GM21825 (cell line): Measurements from ENCODE around the gene ZNF26.
A peak's percentile ranks its signal among the peaks of the same experiment; 100 is the strongest.
"Not testable (repeated sequence)": the region's sequence is repeated elsewhere in the genome, so short reads cannot be mapped to it uniquely, and the experiment has no call there.

Source experiments
- ATAC-seq: cut with Tn5 transposase; IDR thresholded peaks from one replicate; pipeline ENCODE4 v1.9.1; 2021; ENCODE audit warnings: mild to moderate bottlenecking, moderate library complexity; ENCODE audit not compliant: unreplicated experiment

The ZNF26 gene

DNA sequence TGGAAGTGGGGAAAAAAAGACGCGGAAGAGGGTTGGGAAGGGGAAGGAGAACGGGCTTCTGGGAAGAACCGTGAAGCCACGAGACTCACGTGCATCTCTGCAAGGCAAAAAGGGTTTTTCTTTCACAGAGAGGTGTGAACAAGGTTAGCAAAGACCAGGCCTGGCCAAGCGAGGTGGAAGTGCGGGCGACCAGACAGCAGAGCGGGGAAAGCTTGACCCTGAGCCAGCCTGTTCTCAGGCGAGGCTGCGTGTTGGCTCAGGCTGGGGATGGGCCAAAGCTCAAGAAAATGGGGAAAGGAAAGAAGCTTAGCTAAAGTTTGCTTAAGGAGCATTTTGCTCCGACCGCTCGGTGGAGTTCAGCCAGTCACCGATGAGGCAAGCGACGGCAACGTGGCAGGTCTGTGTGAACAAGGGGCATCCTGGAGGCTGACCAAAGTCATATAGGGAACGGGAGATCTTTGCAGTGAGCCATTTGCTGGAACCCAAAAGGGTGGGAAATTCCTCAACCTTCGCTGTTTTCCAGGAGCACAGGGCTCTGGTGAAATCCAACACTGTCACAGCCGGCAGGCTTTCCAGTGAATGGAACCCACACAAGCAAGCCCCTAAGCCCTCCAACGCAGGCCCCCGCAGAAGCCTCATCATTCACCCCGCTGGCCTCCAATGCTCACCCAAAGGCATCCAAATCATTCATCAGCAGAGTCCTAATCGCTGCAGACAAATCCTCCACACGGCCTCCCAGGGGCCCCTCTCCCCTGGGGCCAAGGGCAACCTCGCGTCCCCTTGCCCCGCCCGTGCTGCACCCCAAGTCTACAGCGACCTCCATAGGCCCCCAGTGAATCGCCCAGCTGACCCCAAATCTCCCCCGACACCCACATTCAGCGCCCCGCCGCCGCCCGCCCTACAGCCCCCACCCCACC, 30.8 kb upstream of the ZNF26 start:
- peak; percentile 21 for ATAC-seq

DNA sequence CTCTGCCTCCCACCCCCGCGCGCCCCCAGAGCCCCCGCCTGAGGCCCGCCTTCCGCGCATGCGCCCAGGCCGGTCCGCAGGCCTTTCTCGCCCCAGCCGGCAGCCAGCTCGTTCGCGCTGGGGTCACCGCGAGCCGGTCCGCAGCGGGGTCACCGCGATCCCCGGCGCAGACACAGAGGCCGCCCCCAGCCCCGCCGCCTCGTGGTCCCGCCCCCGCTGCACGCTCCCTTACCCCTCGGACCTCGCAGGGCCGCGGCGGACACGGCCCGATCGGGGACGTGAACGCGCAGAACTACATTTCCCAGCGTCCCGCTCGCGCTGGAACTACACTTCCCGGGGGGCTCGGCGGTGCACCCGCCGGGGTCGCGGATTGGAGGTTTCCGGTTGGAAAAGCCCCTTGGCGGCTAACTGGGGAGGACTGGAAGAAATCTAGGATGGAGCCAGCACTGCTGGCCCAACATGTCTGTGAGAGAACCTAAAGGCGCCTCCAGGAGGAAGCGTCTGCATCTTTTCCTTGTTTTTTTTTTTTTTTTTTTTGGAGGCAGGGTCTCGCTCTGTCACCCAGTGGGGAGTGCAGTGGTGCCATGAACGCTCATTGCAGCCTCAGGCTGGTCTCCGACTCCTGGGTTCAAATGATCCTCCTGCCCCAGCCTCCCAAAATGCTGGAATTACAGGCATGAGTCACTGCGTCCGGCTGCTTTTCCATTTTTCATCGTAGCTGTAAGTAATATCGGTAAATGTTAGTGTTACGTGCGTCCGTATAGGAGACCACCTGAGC, 30.0 kb upstream of the ZNF26 start, which contains the start of gene ZNF605:
Gene ZNF605 (minus strand): TSS at position 296 of the 778 bp plus-strand sequence. CDS start 10,671 bp downstream, outside the sequence.
- ATAC-seq = peak; percentile 91

GRCh38 chr12:132961790-132962189, 24.4 kb upstream of the ZNF26 start:
- ATAC-seq = not testable (repeated sequence)

DNA sequence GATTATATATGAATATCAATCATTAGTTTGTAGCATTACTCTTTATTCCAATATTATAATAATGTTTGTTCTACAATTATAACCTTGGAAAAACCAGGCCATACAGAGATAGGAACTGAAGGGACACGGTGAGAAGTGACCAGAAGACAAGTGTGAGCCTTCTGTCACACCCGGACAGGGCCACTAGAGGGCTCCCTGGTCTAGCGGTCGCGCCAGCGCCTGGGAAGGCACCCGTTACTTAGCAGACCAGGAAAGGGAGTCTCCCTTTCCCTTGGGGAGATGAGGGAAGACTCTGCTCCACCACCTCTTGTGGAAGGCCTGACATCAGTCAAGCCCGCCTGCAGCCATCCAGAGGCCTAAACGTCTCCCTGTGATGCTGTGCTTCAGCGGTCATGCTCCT, 22.2 kb upstream of the ZNF26 start:
- ATAC-seq = not testable (repeated sequence)

DNA sequence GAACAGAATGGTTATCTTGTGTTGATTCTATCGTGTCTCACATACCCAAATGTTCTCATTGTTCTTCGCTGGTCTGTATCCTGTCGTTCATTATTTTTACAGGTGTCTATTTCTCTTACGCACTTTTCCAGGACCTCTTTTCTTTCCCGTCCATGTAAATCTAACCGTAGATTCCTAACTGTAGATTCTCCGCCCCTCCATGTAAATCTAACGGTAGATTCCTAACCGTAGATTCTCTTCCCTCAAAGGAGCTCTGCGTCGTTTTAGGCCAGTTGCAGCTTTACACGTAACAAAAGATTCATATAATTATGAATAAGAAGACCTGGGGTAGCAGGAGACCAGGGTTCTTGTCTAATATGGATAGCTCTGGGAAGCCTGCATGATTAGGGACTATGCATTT, 20.4 kb upstream of the ZNF26 start:
- ATAC-seq = no peak

- no peak for ATAC-seq
Observed at GRCh38 chr12:132966676-132967415, 19.3 kb upstream of the ZNF26 start.

DNA sequence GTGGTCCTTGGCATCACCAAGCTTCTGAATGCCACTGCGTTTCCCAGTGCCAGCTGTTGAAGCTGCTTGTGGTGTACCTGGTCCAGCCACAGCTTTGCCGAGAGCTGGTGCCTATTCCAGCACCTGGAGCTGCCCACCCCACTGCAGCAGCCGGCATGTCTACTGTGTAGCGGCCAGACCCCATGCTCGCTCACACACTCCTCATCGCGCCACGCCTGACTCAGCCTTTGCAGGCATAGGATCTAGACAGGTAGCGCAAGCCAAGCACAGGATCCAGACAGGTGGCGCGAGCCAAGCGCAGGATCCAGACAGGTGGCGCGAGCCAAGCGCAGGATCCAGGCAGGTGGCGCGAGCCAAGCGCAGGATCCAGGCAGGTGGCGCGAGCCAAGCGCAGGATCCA, 18.4 kb upstream of the ZNF26 start:
- ATAC-seq = no peak

- ATAC-seq = no peak
Observed at GRCh38 chr12:132972374-132972773, 13.8 kb upstream of the ZNF26 start.

GRCh38 chr12:132976870-132977269, 9.3 kb upstream of the ZNF26 start:
- ATAC-seq = not testable (repeated sequence)

DNA sequence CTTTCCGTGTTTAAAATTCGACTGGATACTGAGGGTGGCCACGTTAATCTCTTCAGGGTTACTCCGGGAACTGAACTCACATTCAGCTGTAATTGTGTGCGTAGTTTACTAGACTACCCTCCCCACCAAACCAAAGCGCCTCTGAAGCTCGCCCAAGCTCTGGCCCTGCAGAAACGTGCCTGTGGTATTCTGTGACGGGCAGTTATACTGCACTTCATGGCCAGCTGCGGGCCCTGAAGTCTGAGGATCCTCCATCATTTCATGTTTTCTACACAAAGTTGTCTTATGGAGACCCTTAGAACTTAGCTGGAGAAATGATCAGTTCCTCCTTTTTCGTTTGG, 688 bp downstream of the ZNF26 start:
- ATAC-seq = peak; percentile 8

- no peak for ATAC-seq
Observed at GRCh38 chr12:132998741-132999140, 12.6 kb downstream of the ZNF26 start.

DNA sequence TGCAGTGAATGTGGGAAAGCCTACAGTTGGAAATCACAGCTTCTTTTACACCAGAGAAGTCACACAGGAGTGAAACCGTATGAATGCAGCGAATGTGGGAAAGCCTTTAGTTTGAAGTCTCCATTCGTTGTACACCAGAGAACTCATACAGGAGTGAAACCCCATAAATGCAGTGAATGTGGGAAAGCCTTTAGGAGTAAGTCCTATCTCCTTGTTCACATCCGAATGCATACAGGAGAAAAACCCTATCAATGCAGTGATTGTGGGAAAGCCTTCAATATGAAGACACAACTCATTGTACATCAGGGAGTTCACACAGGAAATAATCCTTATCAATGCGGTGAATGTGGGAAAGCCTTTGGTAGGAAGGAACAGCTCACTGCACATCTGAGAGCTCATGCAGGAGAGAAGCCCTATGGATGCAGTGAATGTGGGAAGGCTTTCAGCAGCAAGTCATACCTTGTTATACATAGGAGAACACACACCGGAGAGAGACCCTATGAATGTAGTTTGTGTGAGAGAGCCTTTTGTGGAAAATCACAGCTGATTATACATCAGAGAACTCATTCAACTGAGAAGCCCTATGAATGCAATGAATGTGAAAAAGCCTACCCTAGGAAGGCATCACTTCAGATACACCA, 24.6 kb downstream of the ZNF26 start:
- no peak for ATAC-seq

DNA sequence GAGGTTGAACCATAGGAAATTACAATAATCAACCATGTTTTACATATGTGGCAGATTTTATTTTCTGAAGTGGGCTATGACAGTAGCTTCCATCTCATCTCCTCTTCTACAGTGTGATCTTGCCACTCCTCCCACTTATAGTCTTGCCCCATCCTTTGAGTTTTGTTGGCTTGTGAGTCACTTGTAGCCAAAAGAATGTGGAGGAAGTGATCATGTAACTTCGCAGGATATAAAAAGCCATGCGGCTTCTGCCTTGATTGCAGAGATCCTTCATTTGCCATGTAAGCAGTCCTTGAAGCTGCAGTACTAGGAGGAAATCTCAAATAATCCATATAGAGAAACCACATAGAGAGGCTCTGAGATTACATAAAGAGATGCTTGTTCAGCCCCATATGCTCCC, 37.4 kb downstream of the ZNF26 start:
- ATAC-seq = no peak

DNA sequence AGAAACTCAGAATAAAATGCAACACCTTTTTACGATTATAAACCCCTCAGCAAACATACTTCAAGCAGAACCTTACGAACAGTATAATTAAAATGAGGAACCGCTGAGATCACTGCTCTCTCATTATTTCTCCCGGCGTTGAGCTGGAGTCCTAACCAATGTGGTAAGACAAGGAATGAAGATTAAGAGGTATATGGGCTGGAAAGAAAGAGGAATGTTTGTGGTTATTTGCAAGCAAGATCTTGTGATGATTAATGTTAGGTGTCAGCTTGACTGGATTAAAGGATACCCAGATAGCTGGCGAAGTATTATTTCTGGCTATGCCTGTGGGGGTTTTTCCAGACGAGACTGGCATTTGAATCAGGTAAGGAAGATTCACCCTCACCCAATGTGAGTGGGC, 40.8 kb downstream of the ZNF26 start:
- no peak for ATAC-seq

- ATAC-seq = peak; percentile 89
Observed at GRCh38 chr12:133037207-133038005, 51.2 kb downstream of the ZNF26 start, which contains the start of gene ZNF84. TSS of gene ZNF84 (plus strand) at chr12:133037509. CDS start at chr12:133041468, 3,959 bp downstream.

- ATAC-seq = no peak
Observed at GRCh38 chr12:133038118-133038709, 52.0 kb downstream of the ZNF26 start.

DNA sequence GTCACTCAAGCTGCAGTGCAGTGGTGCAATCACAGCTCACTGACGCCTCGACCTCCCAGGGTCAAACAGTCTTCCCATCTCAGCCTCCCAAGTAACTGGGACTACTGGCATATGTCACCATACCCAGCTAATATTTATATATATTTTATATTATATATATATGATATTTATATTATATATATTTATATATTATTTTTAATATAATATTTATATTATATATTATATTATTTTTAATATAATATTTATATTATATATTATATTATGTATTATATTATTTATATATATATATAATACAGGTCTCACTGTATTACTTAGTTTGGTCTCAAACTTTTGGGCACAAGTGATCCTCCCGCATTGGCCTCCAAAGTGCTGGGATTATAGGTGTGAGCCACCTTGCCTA, 60.5 kb downstream of the ZNF26 start:
- ATAC-seq = no peak

- ATAC-seq = no peak
Observed at GRCh38 chr12:133057446-133057845, 71.3 kb downstream of the ZNF26 start.
